K562 (cell line): ENCODE results near the gene RPL9. TPM values are rescaled to one million over a fixed set of nuclear protein-coding genes. Genes with fewer than 3 reads are reported as not detected.

ENCODE experiments used
- ATF3 ChIP-seq, 2 experiments: fragments of 450-650 bp in 1 of 2; sonication (generic) in 1 of 2; formaldehyde crosslinking in 1 of 2; IDR thresholded peaks in 1 of 2; conservative IDR thresholded peaks in 1 of 2; 2 replicates each; pipeline versions ENCODE4 v1.6.1 to v1.8.1; 2016 to 2023; ENCODE audit warnings: mild to moderate bottlenecking in 2 of 2, moderate library complexity in 2 of 2, inconsistent platforms in 1 of 2, missing genetic modification reagents in 1 of 2
- CBFA2T3 ChIP-seq: fragments of 450-650 bp; IDR thresholded peaks from 2 replicates; pipeline ENCODE4 v1.6.1; 2017
- CC2D1A ChIP-seq: fragments of 450-650 bp; IDR thresholded peaks from 2 replicates; pipeline ENCODE4 v1.6.1; 2017; ENCODE audit warnings: mild to moderate bottlenecking
- CEBPB ChIP-seq: fragments of 450-650 bp; IDR thresholded peaks from 2 replicates; pipeline ENCODE4 v1.6.1; 2016; ENCODE audit warnings: missing genetic modification characterization, missing compliant biosample characterization
- E2F5 ChIP-seq: sonication (generic); formaldehyde crosslinking; IDR thresholded peaks from 2 replicates; pipeline ENCODE4 v1.8.0; 2022; ENCODE audit warnings: mild to moderate bottlenecking, missing genetic modification reagents
- ETS1 ChIP-seq: conservative IDR thresholded peaks from 2 replicates; pipeline ENCODE4 v1.6.1; 2011; ENCODE audit warnings: low read depth, mild to moderate bottlenecking, low read length; ENCODE audit not compliant: control insufficient read depth
- FUS ChIP-seq: fragments of 200-400 bp; formaldehyde crosslinking; optimal IDR thresholded peaks from 2 replicates; pipeline ENCODE3; 2017; ENCODE audit warnings: low read depth, low read length
- L3MBTL2 ChIP-seq: fragments of 450-650 bp; IDR thresholded peaks from 2 replicates; pipeline ENCODE4 v1.6.1; 2016; ENCODE audit warnings: mild to moderate bottlenecking, moderate library complexity
- MBD2 ChIP-seq: sonication (generic); IDR thresholded peaks from 2 replicates; pipeline ENCODE4 v1.6.1; 2016; ENCODE audit warnings: low read depth, borderline replicate concordance
- MTA1 ChIP-seq: fragments of 450-650 bp; IDR thresholded peaks from 2 replicates; pipeline ENCODE4 v1.6.1; 2017; ENCODE audit warnings: borderline replicate concordance
- NCOA1 ChIP-seq: fragments of 450-650 bp; IDR thresholded peaks from 2 replicates; pipeline ENCODE4 v1.6.1; 2016; ENCODE audit warnings: low read depth
- NR4A1 ChIP-seq, 2 experiments: fragments of 250-450 bp in 1 of 2; fragments of 450-650 bp in 1 of 2; sonication (Bioruptor Pico) in 1 of 2; IDR thresholded peaks; 2 replicates each; pipeline versions ENCODE4 v1.4.0 to v1.6.1; 2016 to 2020; ENCODE audit warnings: mild to moderate bottlenecking in 2 of 2, missing compliant biosample characterization in 1 of 2, missing genetic modification characterization in 1 of 2, moderate library complexity in 1 of 2
- RBBP5 ChIP-seq: fragments of 200-600 bp; sonication (generic); IDR thresholded peaks from 2 replicates; pipeline ENCODE4 v1.6.1; 2012; ENCODE audit warnings: borderline replicate concordance, mild to moderate bottlenecking, low read length, control low read depth, inconsistent platforms; ENCODE audit not compliant: insufficient read depth, poor library complexity, severe bottlenecking
- RFX5 ChIP-seq: IDR thresholded peaks from 2 replicates; pipeline ENCODE4 v1.6.1; 2011; ENCODE audit warnings: low read depth, mild to moderate bottlenecking, improper control_type of control experiment, low read length
- SFPQ ChIP-seq: fragments of 200-400 bp; formaldehyde crosslinking; IDR thresholded peaks from 2 replicates; pipeline ENCODE4 v1.6.1; 2017; ENCODE audit warnings: mild to moderate bottlenecking, low read depth, low read length, moderate library complexity
- SIN3B ChIP-seq: fragments of 450-650 bp; IDR thresholded peaks from 2 replicates; pipeline ENCODE4 v1.6.1; 2017; ENCODE audit warnings: low read depth, mild to moderate bottlenecking, moderate library complexity
- XRCC5 ChIP-seq: fragments of 200-400 bp; formaldehyde crosslinking; IDR thresholded peaks from 2 replicates; pipeline ENCODE4 v1.6.1; 2017; ENCODE audit warnings: low read depth, mild to moderate bottlenecking, low read length
- ZNF121 ChIP-seq: sonication (generic); formaldehyde crosslinking; conservative IDR thresholded peaks from 2 replicates; pipeline ENCODE4 v1.8.0; 2022; ENCODE audit warnings: missing genetic modification reagents
- ZNF431 ChIP-seq: sonication (generic); formaldehyde crosslinking; IDR thresholded peaks from 2 replicates; pipeline ENCODE4 v1.8.0; 2022; ENCODE audit warnings: mild to moderate bottlenecking, missing genetic modification reagents
- ZNF644 ChIP-seq: fragments of 200-800 bp; sonication (Bioruptor generic); IDR thresholded peaks from 2 replicates; pipeline ENCODE4 v1.6.1; 2016; ENCODE audit warnings: low read depth, missing genetic modification characterization, missing compliant biosample characterization
- ZNF707 ChIP-seq: fragments of 250-450 bp; sonication (Bioruptor Pico); conservative IDR thresholded peaks from 2 replicates; pipeline ENCODE4 v1.8.0; 2022; ENCODE audit warnings: inconsistent platforms, mild to moderate bottlenecking, moderate library complexity
- ZNF766 ChIP-seq: fragments of 200-800 bp; sonication (Bioruptor generic); conservative IDR thresholded peaks from 2 replicates; pipeline ENCODE4 v1.6.1; 2016; ENCODE audit warnings: missing genetic modification characterization, missing compliant biosample characterization
- polyA plus RNA-seq, 8 experiments: library from polyadenylated mRNA; depleted of rRNA in 4 of 8; stranded (reverse) in 5 of 8; unstranded in 3 of 8; fragments of >200 nt; fragmentation: Nextera tagmentation in 2 of 8; fragmentation: Illumina TruSeq in 1 of 8; extraction: Ambion mirVana in 2 of 8; extraction: Trizol in 1 of 8; gene quantifications; 2 replicates each; pipeline versions ENCODE4 v1.2.1 to v1.2.3, GENCODE V29; 2011 to 2014; ENCODE audit warnings: inconsistent platforms in 1 of 8, missing spikeins in 1 of 8
- total RNA-seq, 7 experiments: library from RNA; depleted of rRNA in 6 of 7; stranded (reverse); fragments of >200 nt in 6 of 7; fragmentation: Illumina TruSeq in 2 of 7; extraction: Trizol in 2 of 7; gene quantifications; 2 replicates each; pipeline versions ENCODE4 v1.2.1 to v1.2.3, GENCODE V29; 2011 to 2021; ENCODE audit warnings: low replicate concordance in 1 of 7

Gene RPL9
- total and polyA plus RNA-seq, 9 of the 15 experiments (the other 6 are each of a cell fraction or from before 2014, with no cell fraction given), result 1,925 to 5,178 (median 3,033) TPM

- no peak for TF ChIP-seq ZNF707 (CRISPR knock-in tag)
- TF ChIP-seq NCOA1, result peak; percentile 88
- TF ChIP-seq ZNF644 (tag), result no peak; the same call in 1 of the 2 replicates
- no peak for TF ChIP-seq CBFA2T3
- peak; percentile 99 for TF ChIP-seq ATF3 (IDR thresholded peaks at IDR 0.05)
- TF ChIP-seq ATF3 (CRISPR knock-in tag; conservative IDR thresholded peaks at IDR 0.05), result no peak; the same call in 1 of the 2 replicates
- TF ChIP-seq SIN3B, result peak; percentile 81; the same call in 1 of the 2 replicates
- peak; percentile 74 for TF ChIP-seq L3MBTL2
- peak; percentile 100 for TF ChIP-seq MTA1
- 0 out of 2 replicates have a peak, but pooled peaks have one; percentile 30 for TF ChIP-seq ZNF431 (CRISPR knock-in tag)
- peak; percentile 99 for TF ChIP-seq RBBP5
- peak; percentile 99 for TF ChIP-seq CEBPB (tag)
- TF ChIP-seq RFX5, result peak; percentile 83
- peak; percentile 95 for TF ChIP-seq MBD2
- TF ChIP-seq ETS1, result peak; percentile 22; the same call in 1 of the 2 replicates
- peak; percentile 30; the same call in 1 of the 2 replicates for TF ChIP-seq CC2D1A
- TF ChIP-seq XRCC5, result no peak
- no peak for TF ChIP-seq SFPQ
- no peak for TF ChIP-seq ZNF121 (CRISPR knock-in tag)
- TF ChIP-seq E2F5 (CRISPR knock-in tag), result 0 out of 2 replicates have a peak, but pooled peaks have one; percentile 62
- no peak for TF ChIP-seq NR4A1 (CRISPR knock-in tag; IDR thresholded peaks at IDR 0.05)
- no peak for TF ChIP-seq NR4A1 (tag; IDR thresholded peaks at IDR 0.05)
- no peak for TF ChIP-seq FUS
- peak; percentile 66; the same call in 1 of the 2 replicates for TF ChIP-seq ZNF766 (CRISPR knock-in tag)
These were observed at the start of gene RPL9, which contains the start of gene LIAS (continued) for GRCh38 chr4:39458505-39459300.
